Smooth muscle cell (in vitro differentiated cells): ENCODE data around the gene SLC25A21. TPM values are rescaled to one million over a fixed set of nuclear protein-coding genes. Genes with fewer than 3 reads are reported as not detected.

ENCODE experiments used
- DNase-seq: peaks from one replicate; lab custom pipeline; 2025; ENCODE audit not compliant: unreplicated experiment; lab: John Stamatoyannopoulos, UW
- H2AFZ ChIP-seq: fragments of 200-600 bp; sonication (generic); 2 replicates; pipeline ENCODE4 v1.6.0; 2016; ENCODE audit warnings: antibody characterized with exemption, low read depth, mild to moderate bottlenecking
- H3F3A ChIP-seq: fragments of 200-600 bp; sonication (generic); 2 replicates; pipeline ENCODE4 v1.6.0; 2017; ENCODE audit warnings: antibody characterized with exemption, low read depth
- H3K27ac ChIP-seq: fragments of 200-600 bp; sonication (generic); 2 replicates; pipeline ENCODE4 v1.5.1; 2016; ENCODE audit warnings: low read depth, mild to moderate bottlenecking
- H3K27me3 ChIP-seq: fragments of 200-600 bp; sonication (generic); 2 replicates; pipeline ENCODE4 v1.6.1; 2016; ENCODE audit warnings: low read depth, mild to moderate bottlenecking
- H3K36me3 ChIP-seq: fragments of 200-600 bp; sonication (generic); 2 replicates; pipeline ENCODE4 v1.5.1; 2016; ENCODE audit warnings: low read depth
- H3K4me1 ChIP-seq: fragments of 200-600 bp; sonication (generic); 2 replicates; pipeline ENCODE4 v1.5.1; 2016; ENCODE audit warnings: low read depth
- H3K4me2 ChIP-seq: fragments of 200-600 bp; sonication (generic); 2 replicates; pipeline ENCODE4 v1.6.0; 2016; ENCODE audit warnings: mild to moderate bottlenecking
- H3K4me3 ChIP-seq: fragments of 200-600 bp; sonication (generic); 2 replicates; pipeline ENCODE4 v1.5.1; 2016; ENCODE audit warnings: mild to moderate bottlenecking
- H3K79me2 ChIP-seq: fragments of 200-600 bp; sonication (generic); 2 replicates; pipeline ENCODE4 v1.6.0; 2016; ENCODE audit warnings: low read depth, mild to moderate bottlenecking
- H3K9ac ChIP-seq: fragments of 200-600 bp; sonication (generic); 2 replicates; pipeline ENCODE4 v1.6.0; 2016; ENCODE audit warnings: low read depth
- H3K9me3 ChIP-seq: fragments of 200-600 bp; sonication (generic); replicated peaks from 2 replicates; pipeline ENCODE4 v1.5.1; 2016; ENCODE audit warnings: low read depth
- H4K20me1 ChIP-seq: fragments of 200-600 bp; sonication (generic); 2 replicates; pipeline ENCODE4 v1.6.0; 2016; ENCODE audit warnings: low read depth
- CTCF ChIP-seq: fragments of 200-600 bp; sonication (generic); IDR thresholded peaks from 2 replicates; pipeline ENCODE4 v1.5.1; 2017; ENCODE audit warnings: borderline replicate concordance, mild to moderate bottlenecking, antibody characterized with exemption; ENCODE audit not compliant: insufficient read depth, poor library complexity, severe bottlenecking
- WGBS: methylation state at CpG from one replicate; pipeline ENCODE4 v1.1.7; 2016; ENCODE audit warnings: low lambda C conversion rate; 5-methylcytosine and 5-hydroxymethylcytosine counted together
- polyA plus RNA-seq: library from polyadenylated mRNA; unstranded; fragments of >200 nt; fragmentation: Nextera tagmentation; extraction: Ambion mirVana; gene quantifications from 2 replicates; pipeline ENCODE4 v1.2.1, GENCODE V29; 2016
- total RNA-seq: library from RNA; depleted of rRNA; stranded (reverse); fragments of >200 nt; gene quantifications from 2 replicates; pipeline ENCODE4 v1.2.3, GENCODE V29; 2014

Gene SLC25A21
- total and polyA plus RNA-seq, 2 experiments from 2014 or later: 1.1 TPM; not detected in 1

GRCh38 chr14:37023875-37024565 lies 148.4 kb downstream of the SLC25A21 start:
- TF ChIP-seq CTCF: no peak
- H3K4me3 ChIP-seq: no peak overlapping the region
- no peak overlapping the region for H2AFZ ChIP-seq
- no peak overlapping the region for H3K9ac ChIP-seq
- no peaks in the 10 kb centered on the region for H3K36me3 ChIP-seq
- no peaks in the 10 kb centered on the region for H3K27me3 ChIP-seq
- H3K79me2 ChIP-seq: no peaks in the 10 kb centered on the region
- no peak overlapping the region for H3K4me2 ChIP-seq
- H4K20me1 ChIP-seq: no peaks in the 10 kb centered on the region
- H3K9me3 ChIP-seq: no peaks in the 10 kb centered on the region
- DNase-seq: no peak
- no peaks in the 10 kb centered on the region for H3K4me1 ChIP-seq
- H3K27ac ChIP-seq: no peak overlapping the region
- 92% methylated on average over 5 of the region's 5 CpGs for WGBS
- no peaks in the 10 kb centered on the region for H3F3A ChIP-seq

GRCh38 chr14:37021390-37021789 lies 151.0 kb downstream of the SLC25A21 start:
- no peak overlapping the region for H3K4me2 ChIP-seq
- no peak overlapping the region for H2AFZ ChIP-seq
- no peaks in the 10 kb centered on the region for H3K9me3 ChIP-seq
- no peaks in the 10 kb centered on the region for H3F3A ChIP-seq
- WGBS: 94% methylated on average over 1 of the region's 1 CpG
- H3K4me3 ChIP-seq: no peak overlapping the region
- no peak for DNase-seq
- H3K36me3 ChIP-seq: no peaks in the 10 kb centered on the region
- no peaks in the 10 kb centered on the region for H3K4me1 ChIP-seq
- no peaks in the 10 kb centered on the region for H3K79me2 ChIP-seq
- no peaks in the 10 kb centered on the region for H3K27me3 ChIP-seq
- no peaks in the 10 kb centered on the region for H4K20me1 ChIP-seq
- H3K27ac ChIP-seq: no peak overlapping the region
- H3K9ac ChIP-seq: no peak overlapping the region
- TF ChIP-seq CTCF: no peak

GRCh38 chr14:37019488-37019887 lies 152.9 kb downstream of the SLC25A21 start:
- Histone ChIP-seq H3K9me3 (no peaks in the 10 kb centered on the region), H3K79me2 (no peaks in the 10 kb centered on the region), H3F3A (no peaks in the 10 kb centered on the region), H3K4me3 (no peak overlapping the region), H4K20me1 (no peaks in the 10 kb centered on the region), H3K9ac (no peak overlapping the region), H3K36me3 (no peaks in the 10 kb centered on the region), H2AFZ (no peak overlapping the region), H3K4me1 (no peaks in the 10 kb centered on the region), H3K27me3 (no peaks in the 10 kb centered on the region), H3K27ac (no peak overlapping the region), H3K4me2 (no peak overlapping the region)
- TF ChIP-seq CTCF: no peak
- no peak for DNase-seq
- 82% methylated on average over 1 of the region's 1 CpG for WGBS
